HEK293 (cell line): ENCODE measurements around the gene THSD4.

Source experiments
- GLI4 ChIP-seq: fragments of 450-650 bp; formaldehyde crosslinking; IDR thresholded peaks from 2 replicates; pipeline ENCODE4 v1.5.1; 2016; ENCODE audit warnings: missing biosample characterization, missing genetic modification characterization
- KLF17 ChIP-seq: fragments of 450-650 bp; formaldehyde crosslinking; IDR thresholded peaks from 2 replicates; pipeline ENCODE4 v1.5.1; 2016; ENCODE audit warnings: missing biosample characterization, missing genetic modification characterization
- PRDM2 ChIP-seq: fragments of 450-650 bp; formaldehyde crosslinking; IDR thresholded peaks from 2 replicates; pipeline ENCODE4 v1.5.1; 2016; ENCODE audit warnings: missing biosample characterization, missing genetic modification characterization, borderline replicate concordance
- WT1 ChIP-seq: fragments of 450-650 bp; formaldehyde crosslinking; IDR thresholded peaks from 2 replicates; pipeline ENCODE4 v1.5.1; 2016; ENCODE audit warnings: missing biosample characterization, missing genetic modification characterization
- YY1 ChIP-seq: fragments of 450-650 bp; formaldehyde crosslinking; IDR thresholded peaks from 2 replicates; pipeline ENCODE4 v1.5.1; 2018; ENCODE audit warnings: missing biosample characterization, missing genetic modification characterization
- ZBTB17 ChIP-seq: fragments of 450-650 bp; formaldehyde crosslinking; IDR thresholded peaks from 2 replicates; pipeline ENCODE4 v1.5.1; 2016; ENCODE audit warnings: missing biosample characterization, missing genetic modification characterization
- ZFP69B ChIP-seq: fragments of 450-650 bp; formaldehyde crosslinking; IDR thresholded peaks from 2 replicates; pipeline ENCODE4 v1.5.1; 2016; ENCODE audit warnings: missing biosample characterization, missing genetic modification characterization
- ZNF335 ChIP-seq: fragments of 450-650 bp; formaldehyde crosslinking; conservative IDR thresholded peaks from 2 replicates; pipeline ENCODE4 v1.5.1; 2016; ENCODE audit warnings: missing biosample characterization, missing genetic modification characterization
- ZNF37A ChIP-seq: fragments of 450-650 bp; IDR thresholded peaks from 2 replicates; pipeline ENCODE4 v1.5.1; 2018; ENCODE audit warnings: missing biosample characterization, missing genetic modification characterization
- ZNF433 ChIP-seq: fragments of 450-650 bp; formaldehyde crosslinking; IDR thresholded peaks from 2 replicates; pipeline ENCODE4 v1.5.1; 2016; ENCODE audit warnings: missing biosample characterization, missing genetic modification characterization, low read depth
- ZNF514 ChIP-seq: fragments of 450-650 bp; formaldehyde crosslinking; IDR thresholded peaks from 2 replicates; pipeline ENCODE4 v1.5.1; 2016; ENCODE audit warnings: missing biosample characterization, missing genetic modification characterization
- ZNF518A ChIP-seq: fragments of 450-650 bp; formaldehyde crosslinking; conservative IDR thresholded peaks from 2 replicates; pipeline ENCODE4 v1.5.1; 2016; ENCODE audit warnings: low read depth, missing biosample characterization, missing genetic modification characterization
- ZNF521 ChIP-seq: fragments of 450-650 bp; formaldehyde crosslinking; IDR thresholded peaks from 2 replicates; pipeline ENCODE4 v1.5.1; 2017; ENCODE audit warnings: missing biosample characterization, mild to moderate bottlenecking, missing genetic modification characterization
- ZNF529 ChIP-seq: fragments of 450-650 bp; formaldehyde crosslinking; IDR thresholded peaks from 2 replicates; pipeline ENCODE4 v1.5.1; 2017; ENCODE audit warnings: missing genetic modification characterization, missing biosample characterization; ENCODE audit not compliant: insufficient replicate concordance
- ZNF548 ChIP-seq: fragments of 450-650 bp; formaldehyde crosslinking; IDR thresholded peaks from 2 replicates; pipeline ENCODE4 v1.5.1; 2016; ENCODE audit warnings: missing biosample characterization, missing genetic modification characterization
- ZNF561 ChIP-seq: fragments of 450-650 bp; IDR thresholded peaks from 2 replicates; pipeline ENCODE4 v1.5.1; 2018; ENCODE audit warnings: missing biosample characterization, missing genetic modification characterization, borderline replicate concordance
- ZNF596 ChIP-seq: fragments of 450-650 bp; IDR thresholded peaks from 2 replicates; pipeline ENCODE4 v1.5.0; 2018; ENCODE audit warnings: missing biosample characterization, mild to moderate bottlenecking, missing genetic modification characterization, moderate library complexity
- ZNF610 ChIP-seq: fragments of 450-650 bp; formaldehyde crosslinking; IDR thresholded peaks from 2 replicates; pipeline ENCODE4 v1.5.1; 2016; ENCODE audit warnings: missing biosample characterization, missing genetic modification characterization, borderline replicate concordance
- ZNF623 ChIP-seq: fragments of 450-650 bp; formaldehyde crosslinking; IDR thresholded peaks from 2 replicates; pipeline ENCODE4 v1.5.1; 2016; ENCODE audit warnings: missing biosample characterization, missing genetic modification characterization
- ZNF658 ChIP-seq: fragments of 450-650 bp; formaldehyde crosslinking; IDR thresholded peaks from 2 replicates; pipeline ENCODE4; 2016; ENCODE audit warnings: missing biosample characterization, missing genetic modification characterization
- ZNF664 ChIP-seq: fragments of 450-650 bp; formaldehyde crosslinking; IDR thresholded peaks from 2 replicates; pipeline ENCODE4 v1.5.1; 2016; ENCODE audit warnings: missing biosample characterization, missing genetic modification characterization
- ZNF707 ChIP-seq: fragments of 450-650 bp; formaldehyde crosslinking; IDR thresholded peaks from 2 replicates; pipeline ENCODE4 v1.5.1; 2016; ENCODE audit warnings: missing biosample characterization, missing genetic modification characterization
- ZNF76 ChIP-seq: fragments of 450-650 bp; formaldehyde crosslinking; IDR thresholded peaks from 2 replicates; pipeline ENCODE4; 2016; ENCODE audit warnings: low read depth, missing biosample characterization, missing genetic modification characterization, borderline replicate concordance
- ZSCAN23 ChIP-seq: fragments of 450-650 bp; formaldehyde crosslinking; IDR thresholded peaks from 2 replicates; pipeline ENCODE4 v1.5.1; 2016; ENCODE audit warnings: missing biosample characterization, missing genetic modification characterization
- ZSCAN5A ChIP-seq: fragments of 450-650 bp; formaldehyde crosslinking; IDR thresholded peaks from 2 replicates; pipeline ENCODE4 v1.5.1; 2016; ENCODE audit warnings: missing biosample characterization, missing genetic modification characterization

The THSD4 gene

GRCh38 chr15:71278989-71279756, 163.9 kb downstream of the THSD4 start (continued):
- TF ChIP-seq ZBTB17 (tag by site-specific recombination) (peak; percentile 92), ZNF658 (tag by site-specific recombination) (no peak), ZNF521 (tag by site-specific recombination) (no peak), ZNF548 (tag by site-specific recombination) (no peak), ZNF561 (tag by site-specific recombination) (peak; percentile 97), ZNF518A (tag by site-specific recombination) (peak; percentile 72), ZNF596 (tag by site-specific recombination) (peak; percentile 58; the same call in 1 of the 2 replicates), ZSCAN23 (tag by site-specific recombination) (peak; percentile 94), ZNF514 (tag by site-specific recombination) (no peak), ZNF664 (0 out of 2 replicates have a peak, but pooled peaks have one; percentile 41), WT1 (peak; percentile 98), ZSCAN5A (no peak), ZNF335 (peak; percentile 96), YY1 (tag by site-specific recombination) (peak; percentile 71), ZNF76 (tag by site-specific recombination) (peak; percentile 66), ZNF623 (tag by site-specific recombination) (peak; percentile 50), ZNF37A (tag by site-specific recombination) (no peak), ZNF529 (tag by site-specific recombination) (no peak), ZNF433 (tag by site-specific recombination) (no peak), ZNF707 (no peak), KLF17 (tag by site-specific recombination) (peak; percentile 97), ZNF610 (tag by site-specific recombination) (peak; percentile 87), GLI4 (tag by site-specific recombination) (no peak), ZFP69B (tag by site-specific recombination) (peak; percentile 93), PRDM2 (no peak)
